Measurements from ENCODE around the gene CLNS1A.

CLNS1A gene

GRCh38 chr11:77611921-77612320, 25.7 kb downstream of the CLNS1A start:
- no peak for TF ChIP-seq FOXP2 (optimal IDR thresholded peaks at IDR 0.05; ENCODE audit: borderline replicate concordance, extremely low read depth, extremely low read length, insufficient read depth)
- no peak for TF ChIP-seq SIN3A (IDR thresholded peaks at IDR 0.05; ENCODE audit: borderline replicate concordance, insufficient read depth, low read length)
- TF ChIP-seq TAF1 (IDR thresholded peaks at IDR 0.05; ENCODE audit: borderline replicate concordance, insufficient read depth, low read length), result no peak
- no peak for TF ChIP-seq REST (IDR thresholded peaks at IDR 0.05; ENCODE audit: insufficient read depth in 1 of 2, low read depth in 2 of 2, low read length in 2 of 2)
- TF ChIP-seq POLR2AphosphoS5 (IDR thresholded peaks at IDR 0.05; ENCODE audit: low read depth, low read length), result no peak

- TF ChIP-seq POLR2AphosphoS5 (IDR thresholded peaks at IDR 0.05; ENCODE audit: low read depth, low read length), result no peak
- no peak for TF ChIP-seq TAF1 (IDR thresholded peaks at IDR 0.05; ENCODE audit: borderline replicate concordance, insufficient read depth, low read length)
- TF ChIP-seq FOXP2 (optimal IDR thresholded peaks at IDR 0.05; ENCODE audit: borderline replicate concordance, extremely low read depth, extremely low read length, insufficient read depth), result no peak
- TF ChIP-seq SIN3A (IDR thresholded peaks at IDR 0.05; ENCODE audit: borderline replicate concordance, insufficient read depth, low read length), result no peak
- no peak for TF ChIP-seq REST (IDR thresholded peaks at IDR 0.05; ENCODE audit: insufficient read depth in 1 of 2, low read depth in 2 of 2, low read length in 2 of 2)
Observed at GRCh38 chr11:77609234-77609633, 28.4 kb downstream of the CLNS1A start.

GRCh38 chr11:77604281-77604680, 33.3 kb downstream of the CLNS1A start:
- no peak for TF ChIP-seq SIN3A (IDR thresholded peaks at IDR 0.05; ENCODE audit: borderline replicate concordance, insufficient read depth, low read length)
- TF ChIP-seq FOXP2 (optimal IDR thresholded peaks at IDR 0.05; ENCODE audit: borderline replicate concordance, extremely low read depth, extremely low read length, insufficient read depth), result no peak
- TF ChIP-seq REST (IDR thresholded peaks at IDR 0.05; ENCODE audit: insufficient read depth in 1 of 2, low read depth in 2 of 2, low read length in 2 of 2), result no peak
- no peak for TF ChIP-seq POLR2AphosphoS5 (IDR thresholded peaks at IDR 0.05; ENCODE audit: low read depth, low read length)
- TF ChIP-seq TAF1 (IDR thresholded peaks at IDR 0.05; ENCODE audit: borderline replicate concordance, insufficient read depth, low read length), result no peak

- TF ChIP-seq TAF1 (IDR thresholded peaks at IDR 0.05; ENCODE audit: borderline replicate concordance, insufficient read depth, low read length) (no peak), FOXP2 (optimal IDR thresholded peaks at IDR 0.05; ENCODE audit: borderline replicate concordance, extremely low read depth, extremely low read length, insufficient read depth) (no peak)
Observed at GRCh38 chr11:77602381-77603088, 35.1 kb downstream of the CLNS1A start.

GRCh38 chr11:77598195-77598594, 39.4 kb downstream of the CLNS1A start:
- TF ChIP-seq TAF1 (IDR thresholded peaks at IDR 0.05; ENCODE audit: borderline replicate concordance, insufficient read depth, low read length) (no peak), POLR2AphosphoS5 (IDR thresholded peaks at IDR 0.05; ENCODE audit: low read depth, low read length) (no peak), FOXP2 (optimal IDR thresholded peaks at IDR 0.05; ENCODE audit: borderline replicate concordance, extremely low read depth, extremely low read length, insufficient read depth) (no peak), SIN3A (IDR thresholded peaks at IDR 0.05; ENCODE audit: borderline replicate concordance, insufficient read depth, low read length) (no peak), REST (IDR thresholded peaks at IDR 0.05; ENCODE audit: insufficient read depth in 1 of 2, low read depth in 2 of 2, low read length in 2 of 2) (no peak)

Measured in PFSK-1 (cell line).